ENCODE results near the gene KY.

- TF ChIP-seq, protein P1, sequence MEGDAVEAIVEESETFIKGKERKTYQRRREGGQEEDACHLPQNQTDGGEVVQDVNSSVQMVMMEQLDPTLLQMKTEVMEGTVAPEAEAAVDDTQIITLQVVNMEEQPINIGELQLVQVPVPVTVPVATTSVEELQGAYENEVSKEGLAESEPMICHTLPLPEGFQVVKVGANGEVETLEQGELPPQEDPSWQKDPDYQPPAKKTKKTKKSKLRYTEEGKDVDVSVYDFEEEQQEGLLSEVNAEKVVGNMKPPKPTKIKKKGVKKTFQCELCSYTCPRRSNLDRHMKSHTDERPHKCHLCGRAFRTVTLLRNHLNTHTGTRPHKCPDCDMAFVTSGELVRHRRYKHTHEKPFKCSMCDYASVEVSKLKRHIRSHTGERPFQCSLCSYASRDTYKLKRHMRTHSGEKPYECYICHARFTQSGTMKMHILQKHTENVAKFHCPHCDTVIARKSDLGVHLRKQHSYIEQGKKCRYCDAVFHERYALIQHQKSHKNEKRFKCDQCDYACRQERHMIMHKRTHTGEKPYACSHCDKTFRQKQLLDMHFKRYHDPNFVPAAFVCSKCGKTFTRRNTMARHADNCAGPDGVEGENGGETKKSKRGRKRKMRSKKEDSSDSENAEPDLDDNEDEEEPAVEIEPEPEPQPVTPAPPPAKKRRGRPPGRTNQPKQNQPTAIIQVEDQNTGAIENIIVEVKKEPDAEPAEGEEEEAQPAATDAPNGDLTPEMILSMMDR (IDR thresholded peaks at IDR 0.05 in 4 of 5, conservative IDR thresholded peaks at IDR 0.05 in 1 of 5) = no peak
- TF ChIP-seq POLR2A (IDR thresholded peaks at IDR 0.05) = no peak
Measured at GRCh38 chr3:134644731-134645514, 5.9 kb downstream of the KY start.

Data from gastrocnemius medialis (tissue), 4 donors.